DND-41 (cell line): ENCODE data around the gene UCHL5.

Experiments
- ATAC-seq: fragments of 200-7000 bp; cut with Tn5 transposase; 3 replicates; pipeline ENCODE4 v1.9.1; 2021; ENCODE audit warnings: low read depth; ENCODE audit not compliant: insufficient read depth
- DNase-seq: peaks from one replicate; pipeline ENCODE4 v3.0.0-alpha.2; 2020
- H2AFZ ChIP-seq: 2 replicates; pipeline ENCODE4 v1.6.0; 2012; ENCODE audit warnings: low read depth, low read length
- H3K27ac ChIP-seq: 2 replicates; pipeline ENCODE4 v1.5.1; 2012; ENCODE audit warnings: low read length, inconsistent platforms
- H3K27me3 ChIP-seq: fragments of 200-600 bp; sonication (generic); 2 replicates; pipeline ENCODE4 v1.6.0; 2012; ENCODE audit warnings: low read length, mild to moderate bottlenecking, inconsistent platforms; ENCODE audit not compliant: insufficient read depth, poor library complexity
- H3K36me3 ChIP-seq: 2 replicates; pipeline ENCODE4 v1.5.1; 2012; ENCODE audit warnings: low read length, inconsistent platforms; ENCODE audit not compliant: insufficient read depth
- H3K4me1 ChIP-seq: 2 replicates; pipeline ENCODE4 v1.5.1; 2012; ENCODE audit warnings: mild to moderate bottlenecking, low read length; ENCODE audit not compliant: insufficient read depth
- H3K4me2 ChIP-seq: 2 replicates; pipeline ENCODE4 v1.6.0; 2012; ENCODE audit warnings: mild to moderate bottlenecking, moderate library complexity, low read length, inconsistent platforms; ENCODE audit not compliant: insufficient read depth
- H3K4me3 ChIP-seq, 2 experiments: fragments of 200-600 bp in 1 of 2; shearing (Covaris generic) in 1 of 2; 2 replicates each; pipeline ENCODE4 v1.5.1; 2012 to 2016; ENCODE audit warnings: inconsistent platforms in 2 of 2, low read length in 2 of 2, mild to moderate bottlenecking in 2 of 2, low read depth in 1 of 2, moderate library complexity in 1 of 2
- H3K79me2 ChIP-seq: 2 replicates; pipeline ENCODE4 v1.6.0; 2012; ENCODE audit warnings: low read length, inconsistent platforms; ENCODE audit not compliant: insufficient read depth
- H3K9ac ChIP-seq: 2 replicates; pipeline ENCODE4 v1.6.0; 2012; ENCODE audit warnings: low read depth, mild to moderate bottlenecking, inconsistent platforms, low read length, moderate library complexity
- H3K9me3 ChIP-seq: 2 replicates; pipeline ENCODE4 v1.5.1; 2012; ENCODE audit warnings: low read length, moderate library complexity, mild to moderate bottlenecking, inconsistent platforms; ENCODE audit not compliant: insufficient read depth, severe bottlenecking
- H4K20me1 ChIP-seq: 2 replicates; pipeline ENCODE4 v1.6.0; 2012; ENCODE audit warnings: low read length; ENCODE audit not compliant: insufficient read depth
- CTCF ChIP-seq: IDR thresholded peaks from 2 replicates; pipeline ENCODE4 v1.5.1; 2012; ENCODE audit warnings: borderline replicate concordance, low read length, moderate library complexity, mild to moderate bottlenecking; ENCODE audit not compliant: poor library complexity, severe bottlenecking; ENCODE audit errors: extremely low read depth
- EZH2 ChIP-seq: IDR thresholded peaks from 3 replicates; pipeline ENCODE4 v1.6.1; 2012; ENCODE audit warnings: borderline replicate concordance, low read depth, mild to moderate bottlenecking, moderate library complexity, low read length, inconsistent platforms; ENCODE audit not compliant: severe bottlenecking

The UCHL5 gene

DNA sequence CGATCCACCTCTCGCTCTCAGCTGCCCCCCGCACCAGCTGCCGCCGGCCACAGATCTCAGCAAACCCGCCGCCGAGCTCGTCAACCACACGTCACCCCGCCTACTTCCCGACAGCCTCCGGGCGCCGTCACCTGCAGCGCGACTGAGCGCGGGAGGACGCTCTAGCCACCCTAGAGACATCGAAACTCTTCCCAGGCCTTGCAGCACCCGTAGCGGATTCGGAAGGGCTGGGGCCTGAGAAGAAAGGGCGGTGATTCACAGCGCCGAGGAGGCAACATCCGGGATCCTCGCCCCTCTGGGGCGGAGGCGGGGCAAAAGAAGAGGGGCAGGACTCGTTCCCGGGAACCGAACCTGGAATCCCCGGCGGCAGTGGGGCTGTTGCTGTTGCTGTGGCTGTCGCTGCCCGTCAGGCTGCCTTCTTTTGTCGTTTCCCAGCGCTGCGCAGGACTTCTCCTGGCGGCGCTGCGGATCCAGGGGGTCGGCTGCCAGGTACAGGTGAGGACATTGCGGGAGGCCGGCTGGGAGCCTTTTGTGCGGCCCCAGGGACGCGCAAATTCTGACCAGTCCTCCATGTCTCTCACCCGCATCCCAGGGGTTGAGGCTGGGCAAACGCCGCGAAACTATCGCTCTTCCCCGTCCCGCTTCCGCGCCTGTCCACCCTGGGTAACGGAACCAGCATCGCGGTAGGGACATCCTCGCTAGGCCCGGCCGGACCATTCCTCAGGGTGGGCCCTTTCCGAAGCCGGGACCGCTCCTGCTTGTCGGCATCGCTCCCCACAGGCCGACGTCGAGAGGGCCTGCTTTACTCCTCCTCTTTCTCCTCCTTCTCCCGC, at the start of gene UCHL5, which contains the start of gene RO60:
Gene UCHL5, minus strand, starts transcription at position 79 of the 833 bp plus-strand sequence. CDS start 100 bp downstream, outside the sequence.
Gene RO60, plus strand, starts transcription at position 331 of the 833 bp plus-strand sequence. CDS start 9,443 bp downstream, outside the sequence.
- Histone ChIP-seq H2AFZ (peak within 1 kb of the TSS; percentile 95), H3K36me3 (peaks cover 8% of the 10 kb centered on the region), H4K20me1 (peaks cover 34% of the 10 kb centered on the region; the same call in 1 of the 2 replicates), H3K4me3 (peak within 1 kb of the TSS; percentile 73 to 93), H3K4me1 (peaks cover 49% of the 10 kb centered on the region), H3K9ac (peak within 1 kb of the TSS; percentile 87), H3K27ac (peak within 1 kb of the TSS; percentile 88), H3K79me2 (peaks cover 98% of the 10 kb centered on the region), H3K9me3 (no peaks in the 10 kb centered on the region), H3K4me2 (peak within 1 kb of the TSS; percentile 76), H3K27me3 (no peaks in the 10 kb centered on the region)
- ATAC-seq (peak; percentile 94), DNase-seq (peak; percentile 98)
- peak; percentile 40 for TF ChIP-seq CTCF
- TF ChIP-seq EZH2 = no peak

DNA sequence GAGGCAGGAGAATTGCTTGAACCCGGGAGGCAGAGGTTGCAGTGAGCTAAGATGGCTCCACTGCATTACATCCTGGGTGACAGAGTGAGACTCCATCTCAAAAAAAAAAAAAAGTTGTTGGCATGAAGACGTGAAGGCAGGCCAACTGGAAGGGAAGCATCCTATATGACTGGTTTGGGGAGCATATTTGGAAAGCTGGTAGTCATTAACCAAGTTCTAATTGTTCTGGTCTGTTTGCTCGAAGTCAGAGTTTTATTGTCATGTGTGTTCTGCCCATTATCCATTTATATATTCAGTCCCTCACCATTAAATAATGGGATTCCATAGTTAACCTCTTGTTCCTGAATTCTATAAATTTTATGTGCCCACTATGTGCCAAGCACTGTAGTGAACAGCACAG, 49.3 kb upstream of the UCHL5 start:
- no peaks in the 10 kb centered on the region for H3K36me3 ChIP-seq
- peaks cover 19% of the 10 kb centered on the region for H3K4me1 ChIP-seq
- H3K79me2 ChIP-seq = peaks cover 8% of the 10 kb centered on the region
- H2AFZ ChIP-seq = no peak overlapping the region
- DNase-seq = no peak
- ATAC-seq = no peak
- H4K20me1 ChIP-seq = no peaks in the 10 kb centered on the region
- no peak overlapping the region for H3K27ac ChIP-seq
- TF ChIP-seq CTCF = no peak
- TF ChIP-seq EZH2 = no peak
- no peak overlapping the region for H3K4me3 ChIP-seq
- H3K9ac ChIP-seq = no peak overlapping the region
- no peaks in the 10 kb centered on the region for H3K9me3 ChIP-seq
- H3K27me3 ChIP-seq = peaks cover 5% of the 10 kb centered on the region
- H3K4me2 ChIP-seq = no peak overlapping the region

- H3K9ac ChIP-seq = peak overlapping the region; percentile 73
- peaks cover 22% of the 10 kb centered on the region for H3K4me1 ChIP-seq
- no peaks in the 10 kb centered on the region for H3K36me3 ChIP-seq
- H3K9me3 ChIP-seq = no peaks in the 10 kb centered on the region
- H4K20me1 ChIP-seq = no peaks in the 10 kb centered on the region
- no peak for ATAC-seq
- peak overlapping the region; percentile 81 for H3K4me2 ChIP-seq
- peaks cover 5% of the 10 kb centered on the region for H3K27me3 ChIP-seq
- peak overlapping the region; percentile 49; the same call in 1 of the 2 replicates for H3K27ac ChIP-seq
- peaks cover 15% of the 10 kb centered on the region for H3K79me2 ChIP-seq
- TF ChIP-seq CTCF (no peak), EZH2 (no peak)
- no peak for DNase-seq
- H2AFZ ChIP-seq = peak overlapping the region; percentile 80
- peak overlapping the region; percentile 74 to 79 for H3K4me3 ChIP-seq
Observed at GRCh38 chr1:193105821-193106177, 46.6 kb upstream of the UCHL5 start.
